Measurements from ENCODE around the gene GREB1.

Gene GREB1

DNA sequence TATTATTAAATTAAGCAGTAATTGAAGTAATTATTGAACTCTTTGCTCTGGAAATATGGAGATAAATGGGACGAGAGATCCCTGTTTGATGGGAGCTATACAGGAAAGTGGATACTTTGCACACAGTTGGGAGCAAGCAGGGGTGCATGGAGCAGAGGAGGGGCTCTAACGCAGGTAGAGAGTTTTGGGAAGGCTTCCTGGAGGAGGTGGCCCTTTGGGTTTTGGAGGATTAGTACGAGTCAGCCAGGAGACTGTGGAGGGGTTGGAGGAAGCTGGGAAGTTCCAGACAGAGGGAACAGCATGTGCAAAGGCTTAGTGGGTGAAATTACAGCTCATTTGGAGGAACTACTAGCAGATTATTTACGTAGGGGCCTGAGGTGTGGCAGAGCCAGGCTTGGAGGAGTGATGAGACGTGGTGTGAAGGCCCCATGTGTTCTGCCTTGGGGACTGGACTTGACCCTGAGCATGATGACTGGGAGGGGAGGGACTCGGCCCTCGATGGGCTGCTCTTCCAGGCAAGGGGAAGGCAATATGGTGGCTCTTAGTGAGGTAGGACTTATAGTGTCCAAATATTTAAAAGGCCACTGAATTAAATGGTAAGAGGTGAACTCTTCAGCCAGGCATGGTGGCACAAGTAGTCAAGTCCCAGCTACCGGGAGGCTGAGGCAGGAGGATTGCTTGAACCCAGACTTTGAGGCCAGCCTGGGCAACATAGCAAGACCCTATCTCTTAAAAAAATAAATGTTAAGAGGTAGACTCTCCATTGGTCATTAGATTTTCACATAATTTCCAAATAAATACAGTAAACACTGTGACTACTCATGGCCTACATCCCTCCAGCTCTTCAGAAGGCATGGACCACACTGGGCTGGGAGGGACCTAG lies 30.2 kb downstream of the GREB1 start:
- DNase-seq = no peak

DNA sequence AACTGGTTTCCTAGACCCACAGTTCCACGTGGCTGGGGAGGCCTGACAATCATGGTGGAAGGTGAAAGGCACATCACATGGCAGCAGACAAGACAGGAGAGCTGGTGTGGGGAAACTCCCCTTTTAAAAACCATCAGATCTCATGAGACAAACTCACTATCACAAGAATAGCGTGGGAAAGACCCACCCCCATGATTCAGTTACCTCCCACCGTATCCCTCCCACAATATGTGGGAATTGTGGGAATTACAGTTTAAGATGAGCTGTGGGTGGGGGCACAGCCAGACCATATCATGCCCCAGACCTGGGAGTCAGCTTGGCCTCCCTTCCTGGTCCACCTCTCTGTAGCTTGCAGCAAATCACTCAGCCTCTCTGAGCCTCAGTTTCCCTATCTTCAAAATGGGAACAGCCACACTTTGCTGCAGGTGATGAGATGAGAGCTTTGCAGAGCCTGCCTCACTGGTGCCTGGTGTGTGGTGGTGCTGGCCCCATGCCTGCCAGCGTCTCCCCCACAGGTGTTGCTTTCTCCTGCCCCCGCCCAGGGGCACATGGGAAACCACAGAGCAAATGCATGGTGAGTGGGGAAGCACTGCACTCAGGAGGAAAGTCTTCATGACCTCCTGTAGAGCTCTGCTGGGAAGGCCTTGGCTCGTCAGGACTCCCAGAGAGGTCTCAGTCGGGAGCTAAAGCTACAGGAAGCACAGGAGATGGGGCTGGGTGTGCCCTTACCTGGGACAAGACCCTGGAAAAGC lies 31.1 kb downstream of the GREB1 start:
- no peak for DNase-seq

DNA sequence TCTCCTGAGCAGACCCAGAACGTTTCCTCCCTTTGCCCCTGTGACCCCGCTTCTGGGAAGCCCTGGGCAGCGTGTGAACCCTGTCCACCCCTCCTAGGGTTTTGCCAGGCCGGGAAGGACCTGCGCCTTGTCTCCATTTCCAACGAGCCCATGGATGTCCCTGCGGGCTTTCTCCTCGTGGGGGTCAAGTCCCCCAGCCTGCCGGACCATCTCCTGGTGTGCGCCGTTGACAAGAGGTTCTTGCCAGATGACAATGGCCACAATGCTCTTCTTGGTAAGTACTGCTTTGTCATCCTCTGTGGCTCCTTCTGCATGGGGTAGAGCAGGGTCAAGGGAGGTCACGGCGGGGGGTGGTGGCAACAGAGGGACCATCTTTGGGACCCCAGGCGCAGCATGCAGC lies 32.5 kb downstream of the GREB1 start:
- no peak for DNase-seq

DNA sequence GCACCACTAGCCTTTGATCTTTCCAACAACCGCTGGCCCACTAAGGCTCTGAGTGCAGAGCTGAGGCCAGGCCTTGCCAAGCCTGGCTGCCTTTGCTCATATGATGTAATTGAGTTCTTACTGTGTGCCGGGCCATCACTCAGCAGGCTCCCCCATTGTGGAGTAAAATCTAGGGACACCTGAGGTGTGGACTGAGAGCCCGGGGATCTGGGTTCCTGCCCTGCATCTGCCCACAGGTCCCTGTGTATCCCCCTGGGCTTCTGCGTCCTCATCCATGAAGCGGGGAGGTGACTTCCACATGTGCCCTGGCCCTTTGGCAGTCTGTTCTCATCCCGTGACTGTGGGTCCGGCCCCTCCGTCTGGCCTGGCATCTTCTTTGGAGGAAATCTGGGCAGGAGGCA lies 33.8 kb downstream of the GREB1 start:
- no peak for DNase-seq

DNA sequence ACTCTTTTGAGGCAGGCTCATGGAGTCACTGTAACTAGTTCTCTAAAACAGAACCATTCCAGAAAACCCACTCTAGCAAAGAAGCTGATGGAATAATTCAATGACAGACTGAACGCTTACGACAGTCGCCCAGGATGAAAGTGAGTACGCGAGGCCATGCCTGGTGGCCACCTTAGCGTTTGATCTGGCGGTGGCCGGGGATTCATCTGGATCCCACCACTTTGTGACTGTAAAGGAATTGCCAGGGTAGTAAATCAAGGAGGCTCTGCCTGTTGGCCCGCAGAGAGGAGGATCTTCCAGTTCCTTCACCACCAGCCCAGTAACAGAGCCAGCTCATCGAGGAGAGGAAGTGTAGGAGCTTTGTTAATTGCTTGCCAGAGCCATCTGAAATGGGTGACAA lies 34.6 kb downstream of the GREB1 start:
- no peak for DNase-seq

DNA sequence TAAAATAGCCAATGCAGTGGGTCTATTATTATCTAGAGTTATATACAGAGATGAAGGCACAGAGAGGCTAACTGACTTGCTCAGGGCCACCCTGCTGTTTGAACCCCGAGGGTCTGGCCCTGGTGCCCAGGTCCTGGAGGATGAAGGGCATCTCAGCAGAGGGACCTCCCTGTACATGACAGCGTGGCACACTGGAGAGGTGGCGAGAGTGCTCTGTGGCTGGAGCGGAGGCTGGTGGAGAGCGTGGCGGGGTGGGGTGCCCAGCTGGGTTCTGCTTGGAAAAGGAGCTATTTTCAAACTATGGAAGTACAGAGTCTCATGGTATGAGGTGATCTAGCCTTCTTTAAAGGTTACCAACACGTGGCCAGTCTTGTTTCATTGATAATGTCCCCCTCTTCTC lies 35.8 kb downstream of the GREB1 start:
- DNase-seq = no peak

DNA sequence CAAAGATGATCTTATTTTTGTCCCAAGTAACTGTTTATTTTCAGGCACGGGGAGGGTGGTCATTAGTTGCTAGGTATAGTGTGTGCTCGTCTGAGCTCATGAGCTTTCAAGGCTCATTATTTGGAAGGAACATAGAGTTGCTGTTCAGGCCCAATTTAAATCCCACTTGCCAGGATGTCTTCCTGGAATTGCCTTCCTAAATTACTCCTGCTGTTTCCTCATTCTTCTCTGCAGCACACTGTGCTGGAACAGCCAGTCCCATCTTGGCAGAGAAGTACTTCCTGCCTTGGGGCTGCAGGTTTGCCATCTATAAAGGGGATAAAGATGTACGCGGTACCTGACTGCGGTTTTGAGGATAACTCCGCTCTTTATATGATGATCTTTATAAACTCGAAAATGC lies 37.3 kb downstream of the GREB1 start:
- no peak for DNase-seq

DNA sequence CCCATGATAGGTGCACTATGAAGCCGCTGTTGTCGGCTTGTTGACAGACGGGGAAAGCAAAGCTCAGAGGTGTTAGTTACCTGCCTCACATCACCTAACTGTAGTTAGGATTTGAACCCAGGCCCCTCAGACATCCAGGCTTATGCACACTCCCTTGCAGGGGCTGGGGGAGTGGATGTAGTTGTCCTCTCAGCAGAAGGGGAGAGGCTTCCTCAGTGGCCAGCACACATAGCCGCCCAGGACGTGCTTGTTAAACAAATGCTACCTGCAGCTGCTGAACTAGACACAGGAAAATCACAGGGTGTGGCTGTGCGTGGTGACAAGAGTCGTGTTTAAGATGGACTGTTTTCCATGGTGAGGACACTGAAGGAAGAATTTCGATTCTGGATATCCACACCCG lies 39.2 kb downstream of the GREB1 start:
- DNase-seq = no peak

DNA sequence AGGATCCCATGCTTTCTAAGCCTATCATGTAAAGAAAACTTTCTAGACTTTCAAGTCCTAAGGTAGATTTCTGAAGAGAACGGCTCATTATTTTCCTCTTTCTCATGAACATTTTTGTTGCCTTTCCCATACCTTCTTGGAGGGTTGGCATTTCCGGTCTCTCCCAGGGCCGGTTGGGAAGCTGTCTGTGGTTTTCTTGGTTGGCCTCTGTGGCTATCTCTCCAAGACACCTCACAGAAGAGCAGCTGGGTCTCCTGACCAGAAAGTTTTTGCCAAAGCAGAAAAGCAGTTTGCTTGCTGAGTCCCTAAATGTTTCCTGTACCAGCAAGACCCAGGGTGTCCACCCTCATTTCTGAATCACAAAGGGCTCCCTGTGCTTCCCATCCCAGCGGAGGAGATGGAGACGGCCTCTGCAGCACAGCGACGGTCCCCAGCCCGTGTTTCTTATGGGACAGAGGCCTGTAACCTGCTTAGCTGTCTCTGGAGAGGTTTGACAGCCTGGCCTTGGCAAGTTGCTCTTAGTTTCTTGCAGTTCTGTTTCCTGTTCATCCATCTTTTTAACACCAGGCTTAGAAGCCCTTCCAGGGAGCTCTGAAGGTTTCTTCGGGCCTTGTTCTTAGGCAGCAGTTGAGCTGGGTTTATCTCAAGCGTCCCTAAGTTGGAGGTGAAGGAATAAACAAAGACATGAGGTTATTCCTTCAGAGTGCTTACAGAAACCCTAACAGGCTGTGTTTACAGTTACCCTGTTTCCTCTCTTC lies 39.8 kb downstream of the GREB1 start:
- no peak for DNase-seq

DNA sequence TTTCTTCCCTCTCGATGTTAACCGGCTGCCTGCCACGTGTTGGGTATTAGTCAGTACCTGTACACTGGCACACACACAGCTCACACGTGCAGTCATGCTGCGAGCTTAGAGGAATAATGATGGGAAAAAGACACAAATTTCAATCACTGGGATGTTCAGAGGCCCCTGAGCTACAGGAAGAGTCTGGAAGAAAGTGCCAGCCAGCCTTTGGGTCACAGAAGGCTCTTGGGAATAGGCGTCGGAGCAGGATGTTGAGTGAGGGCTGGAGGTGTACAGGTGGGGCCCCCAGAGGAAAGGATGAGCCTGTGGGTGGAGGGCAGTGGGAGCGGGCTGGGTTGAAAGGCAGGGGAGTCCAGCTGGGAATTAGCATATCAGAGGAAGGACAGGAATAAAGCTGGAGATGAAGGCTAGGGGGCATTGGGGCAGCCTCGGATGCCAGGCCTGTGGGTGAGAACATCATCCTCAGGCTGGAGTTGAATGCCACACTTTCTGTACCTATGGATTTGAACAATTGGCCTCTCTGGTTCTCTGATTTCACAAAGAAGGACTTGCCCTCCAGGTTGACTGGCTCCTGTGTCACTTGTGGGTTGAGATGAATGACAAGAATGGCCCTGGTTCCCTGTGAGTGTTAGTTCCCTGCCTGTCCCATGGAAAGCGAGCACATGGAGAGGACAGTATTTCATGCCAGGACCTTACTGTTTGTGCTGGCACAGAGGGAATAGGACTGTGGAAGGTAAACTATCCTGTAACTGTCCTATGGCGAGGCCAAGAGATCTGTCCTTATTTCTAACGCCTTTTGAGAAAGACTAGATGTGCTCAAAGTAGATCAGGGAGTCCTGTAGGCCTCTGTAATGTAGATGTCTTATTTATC lies 40.6 kb downstream of the GREB1 start:
- no peak for DNase-seq

DNA sequence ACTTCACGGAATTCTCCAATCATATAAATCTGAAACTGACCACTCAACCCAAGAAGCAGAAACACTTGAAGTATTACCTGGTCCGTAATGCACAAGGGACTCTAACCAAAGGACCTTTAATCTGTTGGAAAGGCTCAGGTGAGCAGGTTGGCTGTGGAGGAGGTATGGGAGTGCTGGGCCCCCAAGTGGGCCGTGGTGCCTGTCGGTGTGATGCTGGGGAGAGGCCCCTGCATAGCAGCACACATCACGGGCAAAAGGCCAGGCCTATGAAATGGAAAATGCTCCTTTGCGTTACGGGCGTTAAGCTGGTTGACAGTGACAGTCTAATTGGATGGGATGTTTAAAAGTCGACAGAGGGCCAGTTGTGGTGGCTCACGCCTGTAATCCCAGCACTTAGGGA lies 42.6 kb downstream of the GREB1 start:
- no peak for DNase-seq

DNA sequence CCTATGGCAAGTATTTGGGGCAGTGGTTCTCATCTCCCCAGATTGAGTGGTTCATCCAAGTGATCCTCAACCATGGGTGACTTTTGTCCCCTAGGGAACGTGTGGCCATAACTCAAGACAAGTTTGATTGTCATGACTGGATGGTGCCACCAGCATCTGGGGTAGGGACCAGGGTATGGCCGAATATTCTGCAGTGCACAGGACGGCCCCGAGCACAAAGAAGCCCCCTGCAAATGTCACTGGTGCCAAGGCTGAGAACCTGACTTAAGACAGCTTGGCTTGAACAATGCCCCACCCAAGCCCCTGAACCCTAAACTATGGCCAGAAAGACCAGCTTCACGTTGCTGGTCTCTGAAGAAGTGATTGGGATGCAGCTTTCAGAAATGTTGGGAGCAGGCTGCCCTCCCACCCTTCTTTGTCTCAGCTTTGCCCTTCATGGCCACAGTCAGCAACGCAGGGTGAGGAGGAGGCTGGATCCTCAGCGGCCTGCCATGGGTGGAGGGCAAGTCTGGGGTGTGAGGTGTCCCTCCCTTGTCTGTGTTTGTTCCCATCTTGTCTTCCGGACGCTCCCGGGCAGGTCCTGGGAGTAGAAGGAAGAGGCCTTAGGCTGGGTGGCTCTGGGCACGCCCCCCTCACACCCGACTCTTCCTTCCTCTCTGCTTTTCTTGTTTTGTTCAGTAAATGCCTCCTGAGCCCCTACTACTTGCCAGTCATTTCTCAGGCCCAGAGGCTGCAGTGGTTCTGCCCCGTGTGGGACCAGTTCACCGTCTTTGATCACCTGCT lies 43.4 kb downstream of the GREB1 start:
- DNase-seq = no peak

DNA sequence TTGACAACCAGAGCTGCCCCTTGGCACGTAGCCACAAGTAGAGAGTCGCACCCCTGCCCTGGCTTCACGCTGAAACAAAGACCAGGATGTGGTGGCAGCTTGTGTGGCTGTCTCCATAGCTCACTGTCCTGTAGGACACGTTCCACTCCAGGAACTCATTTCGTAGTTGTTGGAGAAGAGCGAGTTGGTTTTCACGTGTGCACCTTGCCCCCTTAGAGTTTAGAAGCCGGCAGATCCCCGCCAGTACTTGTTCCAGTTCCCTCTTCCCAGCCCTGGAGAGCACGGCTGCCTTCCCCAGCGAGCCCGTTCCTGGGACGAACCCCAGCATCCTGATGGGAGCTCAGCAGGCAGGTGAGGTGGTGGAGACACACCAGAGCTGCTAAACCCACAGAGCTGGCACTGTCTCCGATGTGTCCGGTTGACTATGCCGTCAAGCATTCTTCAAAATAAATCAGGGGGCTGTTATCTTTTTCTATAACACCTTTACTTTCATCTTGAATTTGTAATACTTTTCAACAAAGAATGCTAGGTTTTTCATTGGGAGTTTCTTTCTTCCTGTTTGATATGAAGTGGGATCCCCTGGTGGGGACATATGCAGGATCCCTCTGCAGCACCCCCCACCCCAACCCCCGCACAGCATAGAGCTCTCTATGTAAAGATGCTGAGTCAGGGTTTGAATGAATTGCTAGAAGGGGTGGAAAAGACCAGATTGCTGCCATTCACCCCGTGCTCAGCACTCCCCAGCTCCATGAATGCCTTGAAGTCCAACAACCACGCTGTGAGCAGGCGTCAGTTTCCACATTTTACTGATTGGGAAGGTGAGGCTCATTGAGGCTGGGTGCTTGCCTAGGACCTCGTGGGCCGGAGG lies 44.5 kb downstream of the GREB1 start:
- no peak for DNase-seq

DNA sequence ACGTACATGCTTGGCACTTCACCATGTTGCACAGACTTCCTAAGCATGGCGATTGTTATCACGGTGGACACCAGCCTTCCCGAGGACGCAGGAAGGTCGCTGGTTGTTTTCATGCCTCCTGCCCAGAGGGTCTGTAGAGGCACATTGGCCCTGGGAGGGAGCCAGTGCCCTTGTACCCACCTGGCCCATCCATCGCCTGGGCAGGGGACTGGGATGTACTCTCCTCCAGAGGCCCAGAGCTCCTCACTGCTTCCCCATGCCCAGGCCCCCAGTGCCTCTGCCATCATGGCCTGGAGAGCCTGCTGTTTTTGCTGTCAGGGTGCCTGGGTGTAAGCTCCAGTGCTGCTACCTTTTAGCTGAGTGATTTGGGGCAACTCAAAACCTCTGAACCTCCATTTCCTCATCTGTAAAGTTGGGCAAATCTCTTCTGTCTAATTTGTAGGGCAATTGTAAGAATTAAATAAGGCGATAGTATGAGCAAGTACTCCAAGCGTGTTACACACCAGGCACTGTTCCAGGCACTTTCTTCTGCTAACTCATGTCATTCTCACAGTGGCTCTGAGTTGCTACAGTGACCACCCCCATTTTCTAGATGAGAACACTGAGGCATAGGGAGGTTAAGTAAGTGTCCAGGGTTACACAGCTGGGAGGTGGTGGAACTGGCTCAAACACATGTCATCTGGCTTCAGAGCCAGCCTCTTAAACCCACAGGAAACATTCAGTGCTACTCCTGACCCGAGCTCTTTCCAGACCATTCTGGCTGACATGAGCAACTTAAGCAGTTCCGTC lies 45.3 kb downstream of the GREB1 start:
- no peak for DNase-seq

DNA sequence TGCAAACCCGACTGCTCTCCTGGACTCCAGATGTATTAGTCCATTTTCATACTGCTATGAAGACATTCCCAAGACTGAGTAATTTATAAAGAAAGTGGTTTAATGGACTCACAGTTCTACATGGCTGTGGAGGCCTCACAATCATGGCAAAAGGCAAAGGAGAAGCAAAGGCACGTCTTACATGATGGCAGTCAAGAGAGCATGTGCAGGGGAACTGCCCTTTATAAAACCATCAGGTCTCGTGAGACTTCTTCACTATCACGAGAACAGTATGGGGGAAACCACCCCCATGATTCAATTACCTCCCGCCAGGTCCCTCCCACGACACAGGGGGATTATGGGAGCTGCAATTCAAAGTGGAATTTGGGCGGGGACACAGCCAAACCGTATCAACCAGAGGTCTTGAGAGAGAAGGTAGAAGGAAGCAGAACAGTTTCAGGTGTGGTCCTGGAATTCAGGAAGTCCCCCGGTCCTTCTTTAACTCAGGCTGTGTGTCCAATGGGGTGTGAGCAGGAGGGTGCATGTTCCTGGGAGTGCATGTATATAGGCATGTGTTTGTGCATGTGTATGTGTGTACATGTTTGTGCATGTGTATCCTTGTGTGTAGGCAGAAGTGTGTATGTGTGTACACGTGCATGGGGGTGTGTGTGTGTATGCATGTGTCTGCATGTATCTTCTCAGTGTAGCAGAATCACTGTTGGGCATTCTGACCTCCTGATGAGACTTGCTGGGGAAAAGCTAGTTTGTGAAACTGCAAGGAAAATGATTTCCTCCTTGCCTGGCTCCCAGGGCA lies 46.2 kb downstream of the GREB1 start:
- DNase-seq = no peak

DNA sequence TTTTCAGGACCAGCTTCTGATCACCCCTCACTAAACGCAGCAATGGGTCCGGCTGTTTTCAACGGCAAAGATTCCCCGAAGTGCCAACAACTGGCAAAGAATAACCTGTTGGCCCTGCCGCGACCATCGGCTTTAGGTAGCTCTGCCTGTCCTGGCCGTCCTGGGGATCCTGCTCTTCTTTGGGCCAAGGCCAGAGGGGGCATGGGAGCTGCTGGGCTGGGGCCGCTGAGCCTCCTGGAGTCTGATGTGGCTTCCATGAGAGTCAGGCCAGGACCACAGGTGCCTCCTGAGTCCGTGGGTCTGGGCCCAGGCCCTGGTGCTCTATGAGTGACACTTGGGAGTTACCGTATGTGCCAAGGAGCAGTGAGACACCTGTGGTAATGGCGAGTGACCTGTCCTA lies 46.9 kb downstream of the GREB1 start:
- DNase-seq = no peak

DNA sequence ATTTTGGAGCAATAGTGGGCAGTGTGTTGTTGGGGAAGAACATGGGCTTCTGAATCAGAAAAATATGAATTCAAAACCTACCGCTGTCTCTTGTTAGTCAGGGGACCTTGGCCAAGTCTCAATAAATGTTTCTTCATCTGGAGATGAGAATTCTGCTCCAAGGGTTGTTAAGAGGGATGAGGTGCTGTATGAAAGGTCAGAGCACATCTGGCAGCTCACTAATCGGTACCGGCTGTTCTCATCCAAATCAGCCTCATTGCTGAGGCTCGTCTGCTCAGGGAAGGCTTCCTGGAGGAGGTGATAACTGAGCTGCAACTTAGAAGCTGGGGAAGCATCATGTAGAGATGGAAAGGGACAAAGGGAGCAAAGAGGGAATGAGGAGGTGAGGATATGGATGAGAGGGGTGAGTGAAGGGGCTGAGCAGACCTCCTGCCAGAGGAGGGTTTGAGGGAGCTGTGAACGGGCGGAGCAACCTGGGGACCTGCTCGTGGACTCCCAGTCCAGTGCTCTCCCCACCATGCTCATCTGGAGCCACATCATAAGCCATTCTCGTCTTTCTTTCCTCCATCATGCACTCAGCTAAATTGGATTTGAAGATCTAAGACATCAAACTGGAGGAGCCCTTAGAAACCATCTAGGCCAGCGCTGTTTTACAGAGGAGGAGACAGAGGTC lies 47.4 kb downstream of the GREB1 start:
- DNase-seq = no peak

DNA sequence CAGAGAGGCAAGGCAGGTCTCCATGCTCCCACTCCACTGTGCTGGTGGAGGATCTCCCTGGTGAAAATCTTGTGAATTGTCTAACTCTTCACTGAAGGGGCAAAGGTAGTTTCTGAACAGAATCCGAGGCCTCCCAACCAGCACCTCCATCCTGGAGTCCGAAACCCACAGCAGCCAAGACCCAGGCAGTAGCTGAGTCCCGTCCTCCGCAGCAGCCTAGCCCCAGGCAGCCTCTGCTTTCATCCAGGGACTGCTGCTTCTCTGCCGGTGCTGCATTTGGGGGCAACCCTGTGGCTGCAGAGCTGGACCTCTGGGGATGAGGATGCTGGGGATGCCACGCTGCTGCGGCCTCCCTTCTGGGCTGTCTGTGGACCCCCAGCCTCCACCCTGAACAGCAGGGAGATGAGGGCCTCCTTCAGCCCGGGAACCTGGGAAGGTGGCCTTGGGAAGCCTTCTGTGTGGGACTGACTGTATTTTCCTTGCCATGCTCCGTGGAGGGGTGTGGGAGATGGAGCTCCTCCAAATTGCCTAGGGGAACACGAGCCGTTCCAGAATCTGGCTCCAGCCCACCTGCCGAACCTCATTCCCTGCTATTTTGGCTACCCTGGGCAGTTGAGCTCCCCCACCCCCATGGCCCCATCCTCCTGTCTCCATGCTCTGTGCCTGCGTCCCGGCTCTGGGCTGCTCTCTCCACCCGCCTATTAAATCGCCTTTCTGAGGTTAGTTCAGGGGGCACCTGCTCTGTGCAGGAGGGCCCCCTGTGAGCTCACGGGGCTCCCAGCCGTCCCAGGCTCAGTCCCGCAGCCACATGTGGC lies 48.2 kb downstream of the GREB1 start:
- no peak for DNase-seq

Data from activated T-cell treated with anti-CD3 and anti-CD28 coated beads, Interleukin-2, amount 50 U/mL, for 1 hour (primary cell).